HG03460 (cell line): ENCODE measurements around the gene ADCY6.

Source experiments
- ATAC-seq: cut with Tn5 transposase; IDR thresholded peaks from one replicate; pipeline ENCODE4 v1.9.1; 2021; ENCODE audit not compliant: unreplicated experiment

Gene ADCY6

GRCh38 chr12:48816143-48816854 is 27.4 kb upstream of the ADCY6 start:
- no peak for ATAC-seq

DNA sequence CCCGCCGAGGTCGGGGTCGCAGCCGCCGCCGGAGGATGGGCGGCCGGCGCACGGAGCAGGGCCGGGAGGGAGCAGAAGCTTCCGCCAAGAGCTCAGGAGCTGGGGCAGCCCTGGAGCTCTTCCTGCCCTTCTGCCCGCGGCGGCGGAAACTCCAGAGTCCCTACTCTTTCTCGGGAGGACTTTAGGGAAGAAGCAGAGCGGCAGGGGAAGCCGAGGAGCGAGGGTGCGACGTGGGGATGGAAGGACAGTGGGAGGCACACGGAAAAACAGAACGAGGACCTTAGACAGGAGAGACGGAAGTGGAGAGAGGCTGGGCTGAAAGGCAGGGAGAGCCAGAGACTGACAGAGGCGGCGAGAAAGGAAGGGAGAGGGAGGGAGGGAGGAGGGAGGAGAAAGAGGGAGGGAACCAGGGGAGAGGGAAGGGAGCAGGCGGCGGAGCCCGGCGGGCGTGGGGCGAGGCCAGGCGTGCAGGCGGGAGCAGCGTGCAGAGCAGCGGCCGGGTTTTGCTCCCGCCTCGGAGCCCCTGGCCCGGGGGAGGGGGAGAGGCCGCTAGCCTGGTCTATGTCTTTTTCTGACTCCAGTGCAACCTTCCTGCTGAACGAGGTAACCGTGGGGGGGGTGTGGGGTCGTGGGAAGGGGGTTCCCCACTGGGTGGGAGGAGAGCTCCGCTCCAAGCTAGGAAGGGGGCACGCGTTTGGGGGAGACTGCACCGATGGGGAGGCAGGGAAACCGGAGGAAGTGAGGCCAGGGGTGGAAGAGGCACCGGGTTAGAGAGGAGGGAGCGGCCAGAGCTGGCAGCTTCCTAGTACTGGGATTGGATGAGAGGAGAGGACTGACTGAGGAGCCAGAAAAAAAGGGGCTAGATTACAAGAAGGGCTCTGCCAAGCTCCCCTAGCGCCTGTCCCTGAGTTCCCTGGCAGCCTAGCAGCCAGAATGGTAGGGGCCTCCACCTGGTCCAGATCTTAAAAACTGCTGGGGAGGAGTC is 26.5 kb upstream of the ADCY6 start:
- ATAC-seq, result peak; percentile 29

DNA sequence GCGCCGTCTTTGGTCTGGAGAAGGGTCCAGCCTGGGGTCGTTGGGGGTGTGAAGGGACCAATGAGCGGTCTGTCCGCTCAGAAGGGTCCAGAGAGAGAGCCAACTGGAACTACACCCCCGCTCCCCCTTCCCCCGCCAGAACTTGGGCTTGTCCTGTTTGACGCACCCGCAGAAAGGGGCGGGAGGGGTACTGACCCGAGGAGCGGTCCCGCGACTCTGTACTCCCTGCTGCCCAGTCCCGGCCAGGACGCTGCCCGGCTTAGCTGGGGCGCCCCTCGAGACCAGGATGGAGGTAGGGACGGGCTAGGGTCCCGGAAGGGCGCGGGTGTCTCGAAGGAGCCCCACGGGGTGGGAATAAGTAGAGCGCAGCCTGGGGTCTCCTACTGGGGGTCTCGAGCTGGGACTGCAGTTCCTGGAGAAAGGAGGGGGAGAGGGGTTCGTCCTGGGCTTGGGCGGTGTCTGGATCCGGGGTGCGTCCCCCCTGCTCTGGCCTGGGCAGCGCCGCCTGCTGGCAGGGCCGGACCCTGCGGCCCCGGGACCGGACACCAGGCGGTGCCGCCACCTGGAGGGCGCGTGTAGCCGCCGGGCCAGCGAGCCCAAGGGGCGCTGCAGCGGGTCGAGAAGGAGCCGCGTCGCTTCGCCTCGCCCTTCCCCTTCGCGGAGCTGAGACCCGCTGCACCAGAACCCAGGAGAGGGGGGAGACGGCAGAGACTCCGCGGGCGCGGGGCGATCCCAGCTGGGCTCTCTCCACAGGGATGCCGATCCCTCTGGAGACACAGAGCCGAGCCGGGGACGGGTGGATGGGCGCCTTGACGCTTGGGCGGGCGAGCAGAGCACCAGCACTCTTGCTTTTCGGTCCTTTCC is 25.6 kb upstream of the ADCY6 start:
- ATAC-seq, result peak; percentile 72

- ATAC-seq, result no peak
Observed at GRCh38 chr12:48813465-48814261, 24.8 kb upstream of the ADCY6 start.

DNA sequence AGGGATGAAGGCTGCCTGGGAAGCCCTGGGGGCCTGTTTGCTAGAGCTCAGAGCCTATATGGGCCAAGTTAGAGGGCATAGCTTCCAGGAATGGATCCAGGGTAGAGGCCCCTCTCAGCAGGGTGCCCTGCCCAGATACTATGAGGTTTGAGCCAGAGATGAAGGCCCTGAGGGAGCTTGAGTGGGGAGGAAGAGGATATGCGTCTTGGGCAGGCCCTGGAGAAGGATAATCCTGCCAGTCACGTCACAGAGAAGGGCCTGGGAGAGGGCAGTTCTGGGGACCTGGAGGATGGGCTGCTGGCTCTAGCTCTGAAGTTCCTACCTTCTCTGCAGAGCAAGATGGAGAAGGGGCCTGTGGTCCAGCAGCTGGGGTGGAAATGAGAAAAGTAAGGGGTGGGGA is 23.5 kb upstream of the ADCY6 start:
- no peak for ATAC-seq

DNA sequence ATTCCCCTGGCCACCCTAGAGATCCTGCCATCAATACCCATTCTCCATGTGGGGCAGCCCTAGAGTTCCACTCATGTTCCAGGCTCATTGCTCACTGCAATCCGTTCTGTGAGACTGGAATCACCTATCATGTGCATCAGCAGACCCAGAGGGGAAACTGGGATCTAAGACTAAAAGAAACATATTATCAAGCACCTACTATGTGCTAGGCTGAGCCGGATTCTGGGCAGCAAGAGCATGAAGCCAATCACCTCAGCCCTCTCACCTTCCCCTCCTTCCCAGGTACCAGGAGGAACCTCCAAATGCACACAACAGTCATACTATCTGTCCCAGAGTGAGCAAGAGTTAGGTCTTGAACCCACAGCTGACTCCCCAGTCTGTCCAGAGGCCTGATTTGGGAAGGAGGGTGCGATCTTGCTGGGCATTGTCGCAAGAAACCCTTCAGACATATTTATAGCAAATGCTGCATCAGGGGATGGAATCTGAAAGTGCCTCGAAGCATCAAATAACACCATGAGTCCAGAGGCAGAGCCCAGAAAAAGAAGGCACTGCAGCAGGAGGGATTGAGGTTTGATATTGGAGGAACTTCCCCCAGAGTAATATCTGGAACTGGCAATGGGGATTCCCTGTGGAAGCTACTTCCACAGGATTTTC is 22.7 kb upstream of the ADCY6 start:
- ATAC-seq, result no peak

GRCh38 chr12:48810903-48811431 is 22.1 kb upstream of the ADCY6 start:
- no peak for ATAC-seq

DNA sequence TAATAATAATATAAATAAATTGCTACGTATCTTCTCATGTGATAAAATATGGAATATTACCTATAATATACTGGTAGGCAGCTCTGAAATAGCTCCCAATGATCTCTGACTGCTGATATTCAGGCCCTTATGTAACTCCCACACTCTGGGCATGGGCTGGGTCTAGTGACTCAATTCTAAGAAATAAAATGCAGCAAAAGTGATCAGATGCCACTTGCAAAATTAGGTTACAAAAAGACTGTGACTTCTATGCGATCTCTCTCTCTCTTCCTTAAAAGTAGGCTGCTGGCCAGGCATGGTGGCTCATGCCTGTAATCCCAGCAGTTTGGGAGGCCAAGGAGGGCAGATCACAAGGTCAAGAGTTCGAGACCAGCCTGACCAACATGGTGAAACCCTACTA is 19.1 kb upstream of the ADCY6 start:
- no peak for ATAC-seq

- no peak for ATAC-seq
Observed at GRCh38 chr12:48803675-48804074, 14.8 kb upstream of the ADCY6 start.

DNA sequence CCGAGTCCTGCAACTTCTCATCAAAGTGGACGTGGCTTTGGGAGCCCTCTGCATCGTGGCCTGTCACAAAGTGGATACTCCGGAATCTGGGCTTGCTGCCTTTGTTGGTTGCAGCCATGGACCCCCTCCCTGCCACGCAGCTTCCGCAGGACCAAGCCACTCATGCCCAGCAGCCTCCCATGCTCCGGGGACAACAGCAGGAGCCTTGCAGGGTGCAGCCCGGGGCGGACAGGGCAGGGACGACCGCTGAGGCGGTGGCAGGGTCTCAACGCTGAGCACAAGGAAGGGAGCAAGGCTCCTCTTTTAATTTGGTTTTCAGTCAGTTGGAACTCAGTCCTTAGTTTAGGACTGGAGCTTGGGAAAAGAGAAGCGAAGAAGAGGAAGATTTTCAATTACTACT is 12.1 kb upstream of the ADCY6 start:
- ATAC-seq, result no peak

DNA sequence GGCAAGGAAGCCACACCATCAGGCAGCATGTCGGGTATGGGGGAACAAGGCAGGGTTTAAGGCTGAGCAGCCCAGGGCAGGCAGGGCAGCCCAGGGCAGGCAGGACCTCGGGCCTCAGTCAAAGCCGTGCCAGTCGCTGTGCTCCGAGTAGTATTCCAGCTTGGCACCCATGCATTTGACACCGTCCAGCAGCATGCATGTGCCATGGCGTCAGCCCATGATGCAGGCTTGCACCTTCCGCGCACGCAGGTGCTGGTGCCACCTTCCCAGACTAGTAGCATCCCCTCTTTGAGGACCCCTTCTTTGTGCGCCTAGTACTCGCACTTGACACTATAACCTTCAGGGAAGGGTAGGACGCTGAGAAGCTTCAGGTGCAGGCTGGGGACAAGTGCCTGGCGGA is 11.6 kb upstream of the ADCY6 start:
- no peak for ATAC-seq

DNA sequence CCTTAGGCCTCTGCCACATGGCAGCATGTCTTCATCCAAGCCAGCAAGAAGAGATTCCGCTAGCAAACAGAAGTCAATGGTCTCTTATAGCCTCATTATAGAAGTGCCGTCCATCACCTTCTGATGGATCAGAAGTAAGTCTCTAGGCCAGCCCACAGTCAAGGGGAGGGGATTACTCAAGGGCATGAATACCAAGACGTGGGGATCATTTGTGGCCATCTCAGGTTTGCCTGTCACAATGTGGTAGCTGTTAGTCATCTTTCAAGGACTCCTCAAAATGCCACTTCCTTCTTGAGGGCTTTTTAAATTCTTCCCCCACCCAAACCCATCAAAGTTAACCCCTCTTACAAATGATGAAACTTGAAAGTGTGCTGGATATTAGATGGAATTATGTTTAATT is 8.1 kb upstream of the ADCY6 start:
- ATAC-seq, result no peak

DNA sequence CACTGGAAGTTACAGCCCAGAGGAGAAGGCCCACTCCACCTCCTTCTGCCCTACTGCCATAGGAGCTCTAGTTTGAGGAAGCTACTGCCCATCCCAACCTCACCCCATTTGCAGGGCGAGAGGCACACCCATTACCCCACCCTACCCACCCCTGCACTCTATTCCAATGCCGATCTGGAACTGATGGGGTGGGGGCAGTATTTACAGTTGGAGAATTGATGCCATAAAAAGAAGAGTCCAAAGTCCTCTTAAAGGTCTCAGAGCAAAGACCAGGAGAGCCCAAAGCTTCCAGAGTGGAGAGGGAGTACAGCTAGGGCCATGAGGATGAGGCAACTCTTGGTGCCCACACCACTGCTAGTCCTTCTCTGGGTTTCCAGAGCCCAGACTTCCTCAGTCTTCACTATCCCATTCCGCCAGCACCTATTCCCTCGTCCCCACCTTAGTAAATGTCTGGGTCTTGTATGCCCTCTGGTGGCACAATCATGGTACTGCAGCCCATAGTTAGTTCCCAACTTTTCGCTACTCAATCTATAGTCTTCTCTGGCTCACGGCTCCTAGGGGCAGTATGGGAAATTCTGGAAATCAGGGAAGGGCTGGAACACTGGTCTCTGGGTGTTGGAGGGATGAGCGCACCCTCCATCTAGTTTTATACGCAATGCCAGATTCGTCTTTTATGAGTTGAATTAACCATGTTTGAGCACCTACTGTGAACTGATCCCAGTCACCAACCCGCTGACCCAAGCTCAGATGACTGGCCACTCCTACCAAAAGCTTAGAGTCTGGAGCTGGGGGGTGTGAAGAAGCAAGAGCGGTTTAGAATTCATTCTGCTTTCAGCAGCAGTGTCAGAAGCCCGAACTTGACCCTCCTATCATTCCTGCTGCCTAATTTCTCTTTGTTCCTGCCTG is 6.9 kb upstream of the ADCY6 start:
- ATAC-seq, result no peak

GRCh38 chr12:48794870-48795269 is 6.0 kb upstream of the ADCY6 start:
- no peak for ATAC-seq

DNA sequence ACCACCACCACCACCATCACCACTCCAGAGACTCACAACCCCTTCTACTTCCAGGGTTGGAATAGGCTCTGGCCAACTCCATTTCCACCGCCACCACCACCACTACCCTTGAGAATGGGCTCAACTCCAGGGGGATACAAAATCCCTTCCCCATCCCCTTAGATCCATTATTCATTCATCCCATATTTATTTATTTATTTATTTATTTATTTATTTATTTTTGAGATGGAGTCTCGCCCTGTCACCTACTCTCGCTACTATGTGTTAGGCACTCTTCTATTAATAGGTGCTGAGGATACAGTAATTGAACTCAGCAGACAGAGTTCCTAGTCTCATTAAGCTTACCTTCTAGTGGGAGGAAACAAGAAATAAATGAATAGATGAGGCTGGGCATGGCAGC is 4.8 kb upstream of the ADCY6 start:
- no peak for ATAC-seq

GRCh38 chr12:48789858-48790326 is 1.0 kb upstream of the ADCY6 start:
- ATAC-seq, result no peak

DNA sequence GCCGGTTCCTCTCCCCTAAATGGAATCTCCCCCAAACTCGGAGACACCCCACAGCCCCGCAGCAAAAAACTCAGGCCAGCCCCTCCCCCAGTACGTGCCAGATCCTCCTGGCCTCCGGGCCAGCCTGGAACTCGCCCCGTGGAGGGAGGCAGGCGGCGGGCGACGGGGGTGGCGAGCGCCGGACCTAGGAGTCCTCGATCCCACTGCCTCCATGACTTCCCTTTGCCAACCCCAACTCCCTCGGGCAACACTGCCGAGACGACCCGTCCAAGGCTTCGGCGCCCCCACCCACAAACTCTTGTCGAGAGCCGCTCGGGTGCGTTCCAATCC is 400 bp downstream of the ADCY6 start:
- no peak for ATAC-seq

DNA sequence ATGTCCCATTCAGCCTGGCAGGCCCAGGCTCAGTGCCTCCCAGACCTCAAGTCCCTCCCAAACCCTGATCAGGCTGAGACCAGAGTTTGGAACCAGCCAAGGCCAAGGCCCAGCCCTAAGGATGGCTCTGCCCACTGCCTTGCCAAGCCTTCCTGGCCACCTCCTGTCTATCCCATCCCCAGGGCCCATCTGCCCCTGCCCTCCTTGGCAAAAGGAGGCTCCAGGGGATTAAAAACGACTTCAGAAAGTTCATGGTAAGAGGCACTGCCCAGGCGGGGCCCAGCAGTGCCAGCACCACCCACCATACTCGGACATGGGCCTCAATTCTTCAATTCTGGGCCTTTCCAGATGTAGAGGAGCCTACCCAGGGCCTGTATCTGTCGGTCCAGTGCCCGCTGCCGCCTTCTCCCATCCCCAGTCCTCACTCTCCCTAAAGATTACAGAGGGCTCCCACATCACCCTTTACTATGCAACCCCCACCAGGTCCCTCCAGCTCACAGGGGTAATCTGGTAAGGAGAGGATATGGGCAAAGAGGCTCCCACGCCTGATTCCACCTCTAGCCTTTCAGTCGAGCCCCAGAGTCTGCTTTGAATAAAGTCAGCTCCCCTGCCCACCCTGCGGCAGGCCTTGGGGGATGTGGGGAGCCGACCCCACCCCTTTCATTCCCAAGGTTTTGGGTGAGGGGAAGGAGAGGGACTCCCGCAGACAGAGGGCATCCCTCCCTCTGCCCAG is 932 bp downstream of the ADCY6 start:
- ATAC-seq, result no peak
